Islet precursor cell (in vitro differentiated cells): ENCODE measurements around the gene FMN1.

Experiments used
- DNase-seq: peaks from one replicate; pipeline ENCODE4 v3.0.0-alpha.2; 2018

Gene FMN1

GRCh38 chr15:32739522-32740063 is 454.9 kb downstream of the FMN1 start:
- no peak for DNase-seq

GRCh38 chr15:32738666-32739065 is 455.8 kb downstream of the FMN1 start:
- no peak for DNase-seq

DNA sequence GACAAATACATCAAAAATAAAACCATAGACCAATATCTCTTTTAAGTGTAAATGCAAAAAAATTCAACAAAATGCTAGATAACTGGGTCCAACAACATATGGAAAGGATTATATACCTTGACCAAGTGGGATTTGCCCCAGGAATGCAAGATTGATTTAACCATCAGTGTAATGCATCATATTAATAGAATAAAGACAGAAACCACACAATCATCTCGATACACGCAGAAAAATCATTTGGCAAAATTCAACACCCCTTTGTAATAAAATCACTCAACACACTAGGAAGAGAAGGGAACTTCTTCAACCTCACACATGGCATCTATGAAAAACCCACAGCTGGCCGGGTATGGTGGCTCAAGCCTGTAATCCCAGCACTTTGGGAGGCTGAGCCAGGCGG is 457.2 kb downstream of the FMN1 start:
- no peak for DNase-seq

GRCh38 chr15:32736701-32737061 is 457.8 kb downstream of the FMN1 start:
- no peak for DNase-seq

- DNase-seq = no peak
Measured at GRCh38 chr15:32735989-32736700, 458.4 kb downstream of the FMN1 start.

DNA sequence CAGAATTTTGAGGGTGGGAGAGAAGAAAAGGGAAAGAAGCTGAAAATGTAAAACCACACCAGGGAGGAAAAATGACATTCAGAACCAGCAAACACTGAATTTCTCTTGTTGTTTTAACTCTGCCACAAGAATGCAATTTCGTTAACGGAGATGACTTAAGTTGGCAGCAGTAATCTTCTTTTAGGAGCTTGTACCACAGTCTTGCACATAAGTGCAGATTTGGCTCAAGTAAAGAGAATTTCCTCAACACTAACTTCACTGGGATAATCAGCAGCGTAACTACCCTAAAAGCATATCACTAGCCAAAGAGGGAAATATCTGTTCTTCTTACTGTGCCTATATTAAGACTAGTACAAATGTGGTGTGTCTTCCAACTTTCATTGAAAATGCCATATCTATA is 461.2 kb downstream of the FMN1 start:
- DNase-seq = no peak

GRCh38 chr15:32732574-32733157 is 461.8 kb downstream of the FMN1 start:
- DNase-seq = no peak

DNA sequence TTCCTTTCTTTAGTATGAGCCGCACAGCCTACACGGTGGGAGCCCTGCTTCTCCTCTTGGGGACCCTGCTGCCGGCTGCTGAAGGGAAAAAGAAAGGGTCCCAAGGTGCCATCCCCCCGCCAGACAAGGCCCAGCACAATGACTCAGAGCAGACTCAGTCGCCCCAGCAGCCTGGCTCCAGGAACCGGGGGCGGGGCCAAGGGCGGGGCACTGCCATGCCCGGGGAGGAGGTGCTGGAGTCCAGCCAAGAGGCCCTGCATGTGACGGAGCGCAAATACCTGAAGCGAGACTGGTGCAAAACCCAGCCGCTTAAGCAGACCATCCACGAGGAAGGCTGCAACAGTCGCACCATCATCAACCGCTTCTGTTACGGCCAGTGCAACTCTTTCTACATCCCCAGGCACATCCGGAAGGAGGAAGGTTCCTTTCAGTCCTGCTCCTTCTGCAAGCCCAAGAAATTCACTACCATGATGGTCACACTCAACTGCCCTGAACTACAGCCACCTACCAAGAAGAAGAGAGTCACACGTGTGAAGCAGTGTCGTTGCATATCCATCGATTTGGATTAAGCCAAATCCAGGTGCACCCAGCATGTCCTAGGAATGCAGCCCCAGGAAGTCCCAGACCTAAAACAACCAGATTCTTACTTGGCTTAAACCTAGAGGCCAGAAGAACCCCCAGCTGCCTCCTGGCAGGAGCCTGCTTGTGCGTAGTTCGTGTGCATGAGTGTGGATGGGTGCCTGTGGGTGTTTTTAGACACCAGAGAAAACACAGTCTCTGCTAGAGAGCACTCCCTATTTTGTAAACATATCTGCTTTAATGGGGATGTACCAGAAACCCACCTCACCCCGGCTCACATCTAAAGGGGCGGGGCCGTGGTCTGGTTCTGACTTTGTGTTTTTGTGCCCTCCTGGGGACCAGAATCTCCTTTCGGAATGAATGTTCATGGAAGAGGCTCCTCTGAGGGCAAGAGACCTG is 463.5 kb downstream of the FMN1 start:
- DNase-seq = peak; percentile 91

DNA sequence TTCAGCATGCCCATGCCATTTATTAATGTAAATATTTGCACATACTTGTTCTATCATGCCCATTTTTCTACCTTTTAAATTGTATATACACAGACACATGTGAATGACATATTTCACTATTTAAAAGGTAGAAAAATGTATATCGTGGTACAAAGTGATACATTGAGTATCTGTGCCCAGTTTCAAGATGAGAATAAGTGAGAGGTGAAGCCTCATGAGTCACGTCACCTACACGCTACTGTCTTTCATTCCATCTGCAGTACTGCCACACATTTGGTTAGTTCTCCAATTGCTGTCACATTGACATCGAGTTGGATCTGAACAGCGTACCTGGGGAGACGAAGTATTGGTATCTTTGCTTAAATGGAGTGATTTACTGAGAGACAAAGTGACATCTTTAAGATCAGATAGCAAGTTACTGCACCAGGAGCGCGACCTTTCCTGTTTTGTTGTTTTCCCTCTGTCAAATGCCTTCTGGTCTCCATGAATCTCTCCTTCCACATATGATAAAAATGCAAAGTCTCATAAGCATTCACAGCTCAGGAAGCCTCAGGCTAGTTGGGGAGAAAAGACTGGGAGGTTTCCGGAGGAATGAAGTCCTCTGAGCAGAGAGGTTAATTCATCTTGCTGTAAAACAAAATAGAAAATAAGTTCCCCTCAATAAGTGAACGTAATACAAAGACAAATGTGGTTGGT is 464.7 kb downstream of the FMN1 start:
- no peak for DNase-seq

DNA sequence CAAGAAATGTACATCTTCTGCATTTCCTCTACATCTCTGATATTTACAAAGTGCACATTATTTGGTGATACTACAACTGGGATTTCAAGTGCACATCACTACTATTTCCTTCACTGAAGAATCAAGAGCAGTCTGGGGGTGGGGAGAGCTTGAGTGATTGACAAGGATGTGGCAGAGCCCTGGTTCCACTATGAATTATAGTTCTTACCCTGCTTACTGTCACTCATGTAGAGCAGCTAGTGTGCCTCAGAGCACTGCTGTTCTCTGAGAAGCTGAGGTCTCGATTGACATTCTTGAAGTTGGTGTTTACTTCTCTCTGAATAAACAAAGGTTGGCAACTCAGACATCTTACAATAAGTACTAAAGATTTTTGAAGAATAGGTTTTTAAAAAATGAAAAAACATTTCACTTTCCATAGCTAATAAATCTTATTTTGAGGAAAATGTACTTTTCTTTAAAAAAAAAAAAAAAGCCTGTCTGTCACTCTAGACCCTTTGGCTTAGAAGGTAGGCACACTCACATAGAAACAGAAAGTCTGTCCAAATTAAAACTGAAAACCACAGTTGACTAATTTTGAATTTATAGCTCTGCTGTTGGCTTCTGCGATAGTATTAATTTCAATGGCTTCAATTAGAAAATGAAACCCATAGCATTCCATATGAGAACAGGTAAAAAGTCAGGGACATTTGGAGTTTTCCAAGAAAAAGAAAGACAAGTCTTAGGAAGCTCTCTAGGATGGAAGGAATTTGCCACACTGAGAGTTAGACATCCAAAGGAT is 471.2 kb downstream of the FMN1 start:
- DNase-seq = no peak

GRCh38 chr15:32722136-32722535 is 472.4 kb downstream of the FMN1 start:
- DNase-seq = no peak

GRCh38 chr15:32721596-32721995 is 472.9 kb downstream of the FMN1 start:
- DNase-seq = no peak

- DNase-seq = peak; percentile 66
Measured at GRCh38 chr15:32718821-32719716, 475.4 kb downstream of the FMN1 start.

- no peak for DNase-seq
Measured at GRCh38 chr15:32718227-32718820, 476.2 kb downstream of the FMN1 start.

DNA sequence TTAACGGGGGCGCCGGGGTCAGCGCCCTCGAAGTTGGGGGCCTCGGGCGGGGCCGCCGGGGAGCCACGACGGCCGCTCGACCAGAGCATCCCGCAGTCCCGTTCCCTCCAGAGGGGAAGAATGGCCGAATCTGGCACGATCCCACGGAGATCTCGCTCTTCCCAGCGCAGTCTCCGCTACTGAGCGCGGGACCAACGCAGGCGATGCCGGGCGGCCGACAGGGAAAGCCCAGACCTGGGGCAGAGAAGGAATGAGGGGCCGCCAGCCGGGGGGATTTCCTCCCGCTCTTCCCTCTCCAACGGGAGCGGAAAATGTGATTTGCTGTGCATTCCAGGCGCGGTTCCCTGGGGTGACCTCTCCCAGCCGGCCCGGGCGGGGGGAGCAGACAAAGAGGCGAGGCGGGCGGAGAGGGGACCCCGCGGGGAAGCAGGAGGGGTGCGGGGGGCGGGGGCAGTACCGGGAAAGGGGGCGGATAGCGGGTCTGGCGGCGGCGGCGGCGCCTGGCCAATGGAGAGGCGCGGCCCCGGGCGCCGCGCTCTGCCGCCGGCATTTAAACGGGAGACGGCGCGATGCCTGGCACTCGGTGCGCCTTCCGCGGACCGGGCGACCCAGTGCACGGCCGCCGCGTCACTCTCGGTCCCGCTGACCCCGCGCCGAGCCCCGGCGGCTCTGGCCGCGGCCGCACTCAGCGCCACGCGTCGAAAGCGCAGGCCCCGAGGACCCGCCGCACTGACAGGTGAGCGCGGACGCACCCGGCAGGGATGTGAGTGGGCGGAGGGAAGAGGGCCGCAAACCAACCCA is 476.9 kb downstream of the FMN1 start, which contains the start of gene GREM1:
Gene GREM1, plus strand, starts transcription at position 579 of the 801 bp plus-strand sequence. CDS start 12,687 bp downstream, outside the sequence.
- peak; percentile 63 for DNase-seq

DNA sequence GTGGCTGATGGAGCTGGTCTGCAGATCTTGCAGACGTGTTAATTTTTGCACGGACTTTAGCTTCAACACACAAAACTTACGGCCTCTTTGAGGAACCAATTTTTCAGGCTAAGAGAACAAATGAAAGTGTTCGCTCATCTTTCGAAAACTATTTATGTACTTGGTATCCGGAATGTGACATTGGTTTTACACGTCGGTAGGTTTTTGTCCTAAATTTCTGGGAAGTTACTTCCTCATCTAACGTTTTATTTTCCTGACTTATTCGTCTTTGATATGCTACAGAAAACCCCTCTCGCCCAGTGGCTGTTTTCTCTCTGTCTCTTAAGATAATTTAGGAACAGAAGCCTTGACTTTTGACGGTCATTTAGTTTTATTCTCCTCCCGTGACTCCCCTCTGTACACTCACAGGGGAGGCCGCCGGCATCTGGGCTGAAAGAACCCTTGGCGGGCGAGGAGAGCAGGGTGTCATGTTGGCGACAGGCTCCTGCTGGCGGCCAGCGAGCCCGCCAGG is 477.5 kb downstream of the FMN1 start:
- DNase-seq = no peak

- DNase-seq = no peak
Measured at GRCh38 chr15:32716216-32716914, 478.1 kb downstream of the FMN1 start.
